Stromal cell of bone marrow (primary cell): ENCODE measurements around the gene ADAMTS2.

Experiments used
- DNase-seq: peaks from one replicate; pipeline ENCODE4 v3.0.0-alpha.2; 2012; ENCODE audit warnings: low read depth

Gene ADAMTS2

DNA sequence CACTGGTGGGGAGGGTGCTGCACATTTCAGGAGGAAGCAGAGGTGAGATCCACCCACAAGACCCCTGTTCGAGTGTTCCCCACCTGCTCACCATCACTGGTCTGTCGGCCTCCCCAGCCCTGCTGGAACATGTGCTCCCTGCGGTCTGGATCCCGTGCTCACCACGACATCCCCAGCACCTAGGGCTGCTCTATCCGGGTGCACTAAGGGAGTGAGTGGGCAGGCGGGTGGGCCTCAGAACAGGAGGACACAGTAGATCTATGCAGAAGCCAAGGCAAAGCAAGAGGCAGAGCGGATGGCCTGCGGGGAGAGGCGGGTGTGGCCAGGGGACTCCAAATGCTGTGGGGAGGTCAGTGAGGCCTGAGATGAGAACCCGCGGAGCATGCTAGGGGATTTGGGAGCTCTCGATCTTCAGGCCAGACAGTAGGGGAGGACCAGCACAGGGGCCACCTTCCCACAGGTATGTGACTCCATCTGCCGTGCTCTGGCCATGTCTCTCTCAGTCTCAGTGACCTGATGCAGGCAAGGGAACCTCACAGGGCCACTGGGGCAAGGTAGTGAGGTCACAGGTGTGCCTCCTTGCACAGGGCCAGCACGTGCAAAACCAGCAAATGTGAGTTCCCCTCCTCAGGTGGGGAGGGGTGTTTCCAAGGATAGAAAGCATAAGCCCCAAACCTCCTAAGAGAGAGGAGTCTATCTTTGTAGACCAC, 150.9 kb downstream of the ADAMTS2 start:
- no peak for DNase-seq

- no peak for DNase-seq
Observed at GRCh38 chr5:179193746-179194145, 151.5 kb downstream of the ADAMTS2 start.

DNA sequence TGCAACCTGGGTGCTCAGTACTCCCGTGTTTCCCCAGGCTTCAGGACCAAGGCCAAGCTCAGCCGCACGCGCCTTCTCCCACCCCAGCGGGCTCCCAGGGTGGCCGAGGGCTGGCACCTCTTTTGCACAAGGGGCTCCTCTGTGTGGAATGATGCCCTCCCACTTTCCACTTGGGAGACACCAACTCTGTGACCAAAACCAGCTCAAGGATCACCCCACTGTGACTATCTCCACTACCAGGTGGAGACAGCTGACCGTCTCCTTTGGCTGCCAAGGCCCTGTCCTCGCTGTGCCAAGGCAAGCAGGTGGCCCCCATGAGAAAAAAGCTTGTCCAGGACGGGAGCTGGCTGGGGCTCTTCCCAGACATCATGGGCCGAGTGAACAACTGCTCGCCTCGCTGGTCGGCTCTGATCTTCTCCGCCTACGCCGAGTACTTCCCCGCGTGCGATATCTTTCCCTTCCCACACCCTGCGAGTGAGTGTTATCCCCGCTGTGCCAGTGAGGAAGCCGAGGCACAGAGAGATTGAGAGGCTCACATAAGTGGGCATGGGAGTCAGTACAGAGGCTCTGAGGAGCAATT, 152.3 kb downstream of the ADAMTS2 start:
- no peak for DNase-seq

DNA sequence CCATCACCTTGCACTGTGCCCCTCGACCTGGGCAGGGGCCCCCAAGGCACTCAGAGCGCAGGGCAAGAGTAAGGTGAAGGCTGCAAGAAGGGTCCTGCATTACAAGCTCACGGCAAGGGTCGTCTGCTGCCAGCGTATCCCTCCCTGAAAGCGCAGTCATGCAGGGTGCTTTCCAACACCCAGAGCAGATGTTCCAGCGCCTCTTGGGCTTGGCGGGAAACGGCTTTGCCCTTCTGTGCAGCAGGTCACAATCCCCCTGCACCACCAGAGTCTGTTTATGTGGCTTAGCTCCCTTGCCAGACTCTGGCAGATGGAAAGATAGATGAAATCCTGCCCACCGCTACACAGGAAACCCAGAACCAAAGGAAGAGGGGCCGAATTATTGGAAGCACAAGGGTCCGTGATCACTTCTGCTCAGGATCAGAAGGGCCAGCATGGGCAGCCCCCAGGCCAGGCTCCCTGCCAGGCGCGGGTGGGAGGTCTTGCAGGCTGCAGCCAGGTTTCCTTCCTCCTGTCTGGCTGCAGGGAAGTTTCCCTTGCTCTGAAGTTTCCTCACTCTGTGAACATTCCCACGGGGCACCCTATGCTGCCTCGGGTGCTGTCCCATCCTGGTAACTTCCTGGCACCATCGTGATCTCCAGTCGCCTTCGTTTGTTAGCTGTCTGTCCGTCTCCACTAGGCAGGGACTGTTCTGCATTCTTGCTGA, 152.9 kb downstream of the ADAMTS2 start:
- DNase-seq = no peak

DNA sequence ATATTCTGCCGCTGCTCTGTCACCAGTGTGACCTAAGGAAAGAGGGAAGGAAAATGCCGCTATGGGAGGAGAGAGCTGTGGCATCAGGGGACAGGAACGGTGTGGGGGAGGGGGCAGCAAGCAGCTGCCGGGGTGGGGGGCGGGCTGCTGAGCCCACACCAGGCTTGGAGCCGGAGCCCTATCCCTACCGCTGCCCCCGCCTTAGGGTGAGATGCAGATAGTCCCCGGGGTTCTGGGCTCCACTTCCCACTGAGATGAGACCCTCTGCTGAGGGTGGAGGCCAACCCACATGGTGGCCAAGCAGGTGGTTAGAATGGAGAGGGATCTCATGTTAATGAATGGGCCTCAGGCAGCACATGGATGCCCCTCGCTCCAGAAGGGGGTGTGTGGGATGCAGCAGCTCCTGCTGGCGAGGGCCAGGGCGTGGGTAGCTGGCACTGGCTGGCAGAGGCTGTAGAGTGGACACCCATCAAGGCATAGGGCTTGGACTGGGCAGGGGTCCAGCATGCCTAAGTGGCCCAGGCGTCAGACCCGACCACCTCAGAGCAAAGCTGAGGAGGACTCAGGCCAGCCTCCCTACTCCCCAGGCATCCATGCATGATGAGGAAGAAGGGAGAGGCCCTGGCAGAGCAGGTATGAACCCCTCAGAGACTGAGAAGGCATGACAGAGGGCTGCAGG, 153.6 kb downstream of the ADAMTS2 start:
- DNase-seq = no peak

GRCh38 chr5:179190851-179191505, 154.3 kb downstream of the ADAMTS2 start:
- DNase-seq = no peak

- no peak for DNase-seq
Observed at GRCh38 chr5:179188636-179189035, 156.6 kb downstream of the ADAMTS2 start.

DNA sequence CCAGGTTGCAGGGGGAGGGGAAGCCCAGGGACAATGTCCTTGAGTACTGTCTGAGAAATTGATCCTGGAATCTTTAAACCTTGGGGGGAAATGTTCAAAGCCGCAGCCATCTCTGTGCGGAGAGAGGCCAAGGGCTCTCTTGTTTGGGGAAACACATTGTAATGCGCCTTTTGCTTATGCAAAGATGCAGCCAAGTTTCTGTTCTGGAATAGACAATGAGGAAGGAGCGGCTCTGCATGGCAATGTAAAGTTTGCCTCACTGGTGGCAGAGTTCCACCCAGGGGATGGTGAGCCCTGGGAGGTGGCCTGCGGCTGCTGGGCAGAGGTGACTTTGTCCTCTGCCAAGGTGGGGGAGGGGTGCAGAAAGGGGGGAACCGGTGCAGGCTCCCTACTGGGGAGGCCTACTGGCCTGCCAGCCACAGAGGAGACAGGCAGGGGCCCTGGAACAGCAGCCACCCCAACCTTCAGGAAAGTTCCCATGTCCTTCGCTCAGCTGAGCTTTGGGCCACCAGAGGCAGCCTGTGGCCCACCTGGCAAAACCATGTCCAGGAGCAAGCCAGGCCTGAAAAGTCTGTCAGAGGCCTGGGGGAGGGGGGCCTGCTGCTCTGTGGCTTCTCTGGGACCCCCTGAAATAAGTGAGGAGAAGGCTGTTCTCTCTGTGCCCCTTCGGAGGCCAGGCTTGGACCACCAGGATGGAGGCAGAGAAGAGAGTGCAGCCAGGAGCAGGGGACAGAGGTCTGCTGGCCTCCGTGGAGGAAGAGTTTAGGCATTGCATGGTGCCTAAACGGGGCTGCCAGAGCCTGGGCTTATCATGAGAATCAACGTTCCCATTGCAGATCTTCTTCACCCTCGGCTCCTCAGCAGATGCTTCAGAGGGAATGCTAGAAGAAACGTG, 157.3 kb downstream of the ADAMTS2 start:
- DNase-seq = no peak

GRCh38 chr5:179187229-179187678, 158.0 kb downstream of the ADAMTS2 start:
- DNase-seq = no peak

- no peak for DNase-seq
Observed at GRCh38 chr5:179186801-179187200, 158.5 kb downstream of the ADAMTS2 start.

DNA sequence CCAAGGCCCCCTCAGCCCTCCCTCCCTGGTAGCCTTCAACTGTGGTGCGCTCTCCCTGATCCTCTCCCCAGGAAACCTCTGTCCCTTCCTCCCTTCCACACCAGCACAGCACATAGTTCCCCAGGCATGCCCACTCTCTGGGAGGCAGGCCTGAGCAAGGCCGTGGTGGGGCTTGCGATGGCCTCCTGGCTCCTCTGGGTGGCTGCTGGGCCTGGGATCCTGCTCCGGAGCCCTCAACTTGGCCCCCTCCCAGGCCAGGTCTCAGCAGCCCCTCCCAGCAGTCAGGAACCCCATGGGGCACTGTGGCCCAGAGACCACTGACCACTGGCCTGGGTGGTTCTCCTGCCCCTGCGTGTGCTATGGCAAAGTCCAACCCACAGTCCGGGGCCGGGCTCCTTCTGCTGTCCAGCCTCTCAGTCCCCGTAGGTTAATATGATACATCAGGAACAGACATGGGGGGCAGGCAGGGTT, 159.3 kb downstream of the ADAMTS2 start:
- DNase-seq = no peak

DNA sequence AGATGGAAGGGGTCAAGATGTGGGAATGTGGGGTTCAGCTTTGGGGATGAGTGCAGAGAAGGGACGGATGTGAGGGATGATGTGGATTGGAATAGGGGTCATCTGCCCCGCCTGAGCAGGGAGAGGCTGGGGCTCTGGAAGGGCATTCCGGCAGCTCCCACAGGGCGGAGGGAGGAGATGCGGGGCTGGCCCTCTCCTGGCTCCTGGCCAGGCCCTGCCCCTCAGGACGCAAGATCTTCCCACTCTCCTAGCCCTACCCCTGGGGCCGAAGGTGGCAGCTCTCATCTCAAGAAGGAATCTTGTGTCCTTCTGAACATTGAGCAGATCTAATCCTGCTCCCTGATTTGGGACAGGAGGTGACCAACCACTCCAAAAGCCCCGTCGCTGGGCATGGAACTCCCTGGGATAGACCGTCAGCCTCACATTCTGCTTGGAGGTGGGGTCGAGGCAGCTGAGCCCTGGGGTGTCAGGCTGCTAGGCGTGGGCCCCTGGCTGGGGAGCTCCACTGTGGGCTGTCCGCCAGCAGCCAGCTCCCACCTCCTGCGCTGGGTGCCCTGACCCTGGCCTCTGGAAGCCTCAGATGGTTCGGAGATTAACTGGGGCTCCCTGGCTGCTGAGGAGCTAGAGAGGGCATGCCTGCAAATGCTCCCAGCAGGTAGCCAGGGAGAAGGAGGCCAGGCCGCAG, 159.9 kb downstream of the ADAMTS2 start:
- DNase-seq = no peak

GRCh38 chr5:179184521-179185050, 160.7 kb downstream of the ADAMTS2 start:
- DNase-seq = no peak

- DNase-seq = no peak
Observed at GRCh38 chr5:179183481-179183880, 161.8 kb downstream of the ADAMTS2 start.

GRCh38 chr5:179182601-179183000, 162.7 kb downstream of the ADAMTS2 start:
- DNase-seq = no peak

- no peak for DNase-seq
Observed at GRCh38 chr5:179181988-179182387, 163.3 kb downstream of the ADAMTS2 start.

- DNase-seq = no peak
Observed at GRCh38 chr5:179180921-179181645, 164.2 kb downstream of the ADAMTS2 start.

GRCh38 chr5:179180061-179180610, 165.1 kb downstream of the ADAMTS2 start:
- no peak for DNase-seq
